ENCODE results near the gene PYHIN1.
A peak's percentile ranks its signal among the peaks of the same experiment; 100 is the strongest.

PYHIN1 gene

DNA sequence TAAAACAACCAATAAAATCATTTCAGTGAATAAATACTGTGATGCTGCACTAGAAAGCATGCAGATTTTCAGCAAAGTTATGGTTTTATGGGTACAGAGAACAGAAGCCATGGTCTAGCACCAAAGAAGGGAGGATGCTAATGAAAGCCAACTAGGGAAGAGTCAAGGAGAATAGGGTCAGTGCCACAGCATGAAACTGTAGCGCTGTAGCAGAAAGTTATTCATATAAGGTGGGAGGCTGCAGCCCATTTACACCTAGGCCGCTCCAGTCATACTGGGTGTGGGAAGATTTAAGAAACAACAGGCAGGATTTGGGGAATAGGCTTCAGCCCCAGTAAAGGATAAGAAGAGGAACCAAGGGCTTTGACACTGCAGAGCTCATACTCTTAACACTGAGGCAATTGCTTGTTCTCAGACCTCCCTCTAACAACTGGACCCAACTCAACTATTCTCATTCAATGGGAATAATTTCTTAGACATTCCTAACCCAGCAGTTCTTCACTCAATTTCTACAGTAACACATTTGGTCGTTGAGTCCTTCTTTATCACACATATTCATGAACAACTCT lies 82.7 kb downstream of the PYHIN1 start:
- DNase-seq (ENCODE audit: low read depth in 2 of 2): no peak

DNA sequence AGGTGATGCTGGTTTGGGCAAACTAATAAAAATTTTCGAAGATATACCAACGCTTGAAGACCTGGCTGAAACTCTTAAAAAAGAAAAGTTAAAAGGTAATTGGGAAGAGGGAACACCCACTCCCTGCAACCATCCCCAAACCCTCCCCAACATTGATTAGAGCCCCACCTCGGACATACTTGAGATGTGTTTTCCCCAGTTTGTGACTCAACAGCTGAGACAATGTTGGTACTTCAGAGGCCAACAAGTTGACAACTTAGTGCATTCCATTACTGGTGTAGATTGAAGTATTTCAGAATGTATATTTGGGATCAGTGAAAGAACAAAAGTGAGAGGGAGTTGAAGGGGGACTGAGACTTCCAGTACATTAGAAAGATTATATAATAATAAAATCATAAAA lies 83.5 kb downstream of the PYHIN1 start:
- no peak for DNase-seq (ENCODE audit: low read depth in 2 of 2)

DNA sequence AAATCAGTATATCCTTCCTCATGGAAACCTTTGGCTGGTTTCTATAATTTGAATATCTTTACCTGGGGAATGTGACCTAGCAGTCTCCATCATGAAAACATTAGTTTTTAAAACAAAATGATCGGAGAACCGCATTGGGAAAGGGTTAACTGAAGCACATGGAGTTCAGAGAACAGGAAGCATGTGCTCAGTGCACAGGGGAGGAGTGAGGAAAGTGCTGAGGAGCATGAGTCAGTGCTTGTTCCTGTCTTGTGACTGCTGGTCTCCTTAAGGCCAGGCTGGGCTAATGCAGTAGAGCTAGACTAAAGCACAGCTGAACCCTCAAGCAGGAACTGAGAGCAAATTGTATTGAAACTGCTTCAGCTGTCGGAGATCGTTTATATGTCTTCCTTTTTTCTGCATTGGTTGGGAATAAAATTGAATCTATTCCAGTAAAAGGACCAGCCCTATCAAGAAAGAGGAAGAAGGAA lies 84.1 kb downstream of the PYHIN1 start:
- peak; percentile 50 to 56 for DNase-seq (ENCODE audit: low read depth in 2 of 2)

DNA sequence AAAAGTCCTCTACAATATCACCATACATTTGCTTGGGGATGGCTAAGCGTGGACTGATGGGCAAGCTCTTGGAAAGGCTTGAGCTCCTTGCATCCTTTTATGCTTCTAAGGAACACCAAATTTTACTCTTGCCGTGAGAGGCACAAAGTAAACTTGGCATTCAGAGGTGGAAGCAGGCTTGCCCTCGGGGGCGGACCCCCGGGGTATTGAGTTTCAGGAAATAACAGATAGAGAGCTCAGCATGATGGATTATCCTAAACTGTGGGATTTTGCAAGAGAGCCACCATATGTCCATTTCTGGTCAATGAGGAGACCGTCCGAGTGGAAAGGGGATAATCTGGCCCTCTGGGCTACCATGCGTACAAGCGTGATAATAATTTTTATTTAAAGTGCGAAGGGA lies 92.4 kb downstream of the PYHIN1 start:
- DNase-seq (ENCODE audit: low read depth in 2 of 2): no peak

DNA sequence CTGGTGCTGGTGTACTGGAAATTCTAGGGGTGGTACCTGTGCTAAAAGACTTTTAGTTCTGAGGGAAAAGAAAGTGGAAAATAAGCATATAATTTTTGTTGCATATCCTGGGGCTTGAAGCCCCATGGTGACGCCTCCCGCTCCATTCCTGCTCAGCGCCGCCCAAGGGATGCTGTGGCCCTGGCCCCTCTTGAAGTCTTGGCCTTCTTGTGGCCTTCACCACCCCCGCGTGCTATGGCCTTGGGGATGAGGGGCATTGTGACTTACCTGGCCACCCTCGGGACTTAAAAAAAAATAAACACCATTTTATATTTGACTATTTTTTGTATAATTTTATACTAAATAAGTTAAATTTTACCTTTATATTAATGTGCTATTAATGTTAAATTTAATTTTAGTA lies 93.7 kb downstream of the PYHIN1 start:
- no peak for DNase-seq (ENCODE audit: low read depth in 2 of 2)

Data from stimulated activated CD8-positive, alpha-beta memory T cell treated with anti-CD3 and anti-CD28 coated beads, Interleukin-15, amount 100 ng/mL, for 48 hours (primary cell).